IPS DF 6.9 (cell line): ENCODE data around the gene HOXB5.

ENCODE experiments used
- DNase-seq: peaks from one replicate; pipeline ENCODE4 v3.0.0-alpha.2; 2013; ENCODE audit warnings: low read depth, low spot score
- H3K27ac ChIP-seq: one replicate; pipeline ENCODE4 v1.5.1; 2013; ENCODE audit warnings: low read length, control low read depth
- H3K27me3 ChIP-seq: 2 replicates; pipeline ENCODE4 v1.6.1; 2013; ENCODE audit warnings: mild to moderate bottlenecking, low read length; ENCODE audit not compliant: control insufficient read depth, insufficient read depth
- H3K36me3 ChIP-seq: 2 replicates; pipeline ENCODE4 v1.6.1; 2013; ENCODE audit warnings: low read length; ENCODE audit not compliant: control insufficient read depth, insufficient read depth
- H3K4me1 ChIP-seq: 2 replicates; pipeline ENCODE4 v1.6.1; 2013; ENCODE audit warnings: low read length; ENCODE audit not compliant: control insufficient read depth, insufficient read depth
- H3K4me3 ChIP-seq: 2 replicates; pipeline ENCODE4 v1.5.1; 2013; ENCODE audit warnings: mild to moderate bottlenecking, low read length
- H3K9me3 ChIP-seq: 2 replicates; pipeline ENCODE4 v1.6.1; 2013; ENCODE audit warnings: low read length, inconsistent platforms; ENCODE audit not compliant: control insufficient read depth, insufficient read depth
- WGBS: extraction: QIAGEN DNeasy Blood & Tissue Kit; methylation state at CpG from one replicate; pipeline ENCODE4 v1.1.7; 2013; ENCODE audit warnings: mixed read lengths, missing lambda C conversion rate; ENCODE audit not compliant: insufficient read length, insufficient coverage; 5-methylcytosine and 5-hydroxymethylcytosine counted together

The HOXB5 gene

DNA sequence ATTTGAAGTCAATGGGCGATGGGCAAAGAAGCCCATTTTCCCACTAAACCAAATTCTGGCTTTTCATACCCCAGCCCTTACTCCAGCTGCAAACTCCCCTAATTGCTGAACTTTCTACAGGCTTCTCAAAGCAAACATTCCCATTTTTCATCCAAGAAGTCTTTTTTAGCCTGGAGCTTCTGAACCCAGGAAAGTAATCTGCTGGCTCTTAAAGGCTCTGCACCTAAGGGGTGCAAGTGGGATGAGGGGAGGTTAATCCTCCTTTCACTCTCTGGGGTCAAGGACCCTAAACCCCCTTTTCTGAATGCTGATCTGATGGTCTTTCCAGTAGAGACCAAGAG lies 14.9 kb upstream of the HOXB5 start:
- no CpG with 5 or more reads among the region's 1 CpG for whole genome bisulfite sequencing
- H3K27me3 ChIP-seq, result peaks cover 95% of the 10 kb centered on the region
- no peaks in the 10 kb centered on the region for H3K9me3 ChIP-seq
- no peak for DNase-seq
- H3K4me1 ChIP-seq, result peaks cover 4% of the 10 kb centered on the region; the same call in 1 of the 2 replicates
- no peak overlapping the region for H3K4me3 ChIP-seq
- H3K27ac ChIP-seq, result no peak overlapping the region
- no peaks in the 10 kb centered on the region for H3K36me3 ChIP-seq

DNA sequence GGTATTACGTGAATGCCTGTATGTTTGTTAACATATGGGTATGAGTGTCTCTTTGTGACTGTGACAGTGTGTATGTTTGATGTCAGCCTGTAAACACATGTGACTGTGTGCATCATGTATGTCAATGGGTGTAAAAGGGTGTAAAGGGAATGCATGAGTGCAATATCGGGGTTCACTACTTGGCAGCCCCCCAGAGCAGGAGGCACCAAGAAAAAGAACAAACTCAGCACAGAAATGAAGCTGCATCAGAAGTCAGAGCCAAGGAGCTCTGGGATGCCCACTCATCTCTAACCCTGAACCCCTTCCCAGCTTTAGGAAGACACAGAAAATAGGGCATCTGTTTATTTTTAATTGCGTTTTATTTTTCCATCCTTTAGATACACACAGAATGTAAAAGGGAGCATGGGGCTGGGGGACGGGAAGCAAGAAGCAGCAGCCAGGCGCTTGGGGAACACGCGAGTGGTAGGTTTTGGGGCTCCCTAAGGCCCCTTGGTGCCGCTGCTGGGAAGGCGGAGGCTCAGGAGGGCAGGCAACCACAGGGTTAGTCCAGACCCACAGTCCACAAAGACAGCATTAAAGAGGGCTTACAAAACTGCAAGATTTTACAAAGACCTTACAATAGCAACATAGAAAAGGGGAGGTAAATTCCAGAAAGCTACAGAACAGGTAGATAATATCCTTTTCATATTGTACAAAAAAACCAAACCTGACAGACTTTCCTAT lies 13.5 kb upstream of the HOXB5 start:
- Histone ChIP-seq H3K27ac (no peak overlapping the region), H3K27me3 (peaks cover 97% of the 10 kb centered on the region), H3K4me1 (peaks cover 3% of the 10 kb centered on the region; the same call in 1 of the 2 replicates), H3K9me3 (no peaks in the 10 kb centered on the region), H3K4me3 (no peak overlapping the region), H3K36me3 (no peaks in the 10 kb centered on the region)
- DNase-seq, result no peak
- WGBS, result no CpG with 5 or more reads among the region's 9 CpGs

DNA sequence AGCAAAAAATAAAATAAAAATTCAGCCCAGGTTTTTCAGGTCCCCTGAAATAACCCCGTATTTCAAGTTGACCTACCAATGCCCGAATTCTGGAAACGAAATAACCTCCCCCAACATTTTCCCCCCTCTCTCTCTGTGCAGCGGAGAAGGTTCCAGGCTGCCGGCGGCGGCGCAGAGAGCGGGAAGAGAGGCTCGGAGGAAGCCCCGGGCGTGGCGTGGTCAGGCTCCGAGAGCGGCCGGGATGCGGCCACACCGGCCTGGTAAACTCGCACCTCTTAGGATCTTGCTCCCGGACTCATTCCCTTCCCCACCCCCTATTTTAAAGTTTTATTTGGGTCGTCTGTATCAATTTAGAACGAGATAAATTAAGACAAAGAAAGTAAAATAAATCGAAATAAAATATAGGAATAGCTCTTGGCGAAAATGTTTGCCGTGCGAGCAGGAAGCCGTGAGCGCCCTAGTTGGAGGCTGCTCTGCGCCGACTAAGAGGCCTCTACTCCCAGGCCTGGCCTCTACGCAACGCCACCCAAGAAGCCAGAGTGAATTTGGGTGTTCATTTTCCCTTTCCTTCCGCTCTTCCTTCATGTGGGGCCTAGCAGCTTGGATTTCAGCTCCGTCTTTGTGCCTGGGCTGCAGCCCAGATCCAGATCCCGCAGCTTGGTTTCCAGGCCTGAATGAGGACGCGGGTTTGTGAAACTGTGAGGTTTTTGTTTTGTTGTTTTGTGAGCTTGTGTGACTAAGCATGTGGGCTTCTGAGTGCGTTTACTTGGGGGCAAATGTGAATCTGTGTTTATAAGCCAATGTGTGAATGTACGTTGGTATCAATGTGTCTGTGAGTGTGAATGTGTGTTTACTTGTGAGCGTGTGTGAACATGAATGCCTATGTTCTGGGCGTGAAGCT lies 12.7 kb upstream of the HOXB5 start:
- peaks cover 3% of the 10 kb centered on the region; the same call in 1 of the 2 replicates for H3K4me1 ChIP-seq
- H3K27me3 ChIP-seq, result peaks cover 97% of the 10 kb centered on the region
- H3K4me3 ChIP-seq, result no peak overlapping the region
- H3K36me3 ChIP-seq, result no peaks in the 10 kb centered on the region
- H3K9me3 ChIP-seq, result no peaks in the 10 kb centered on the region
- no peak for DNase-seq
- no peak overlapping the region for H3K27ac ChIP-seq
- WGBS, result no CpG with 5 or more reads among the region's 41 CpGs

DNA sequence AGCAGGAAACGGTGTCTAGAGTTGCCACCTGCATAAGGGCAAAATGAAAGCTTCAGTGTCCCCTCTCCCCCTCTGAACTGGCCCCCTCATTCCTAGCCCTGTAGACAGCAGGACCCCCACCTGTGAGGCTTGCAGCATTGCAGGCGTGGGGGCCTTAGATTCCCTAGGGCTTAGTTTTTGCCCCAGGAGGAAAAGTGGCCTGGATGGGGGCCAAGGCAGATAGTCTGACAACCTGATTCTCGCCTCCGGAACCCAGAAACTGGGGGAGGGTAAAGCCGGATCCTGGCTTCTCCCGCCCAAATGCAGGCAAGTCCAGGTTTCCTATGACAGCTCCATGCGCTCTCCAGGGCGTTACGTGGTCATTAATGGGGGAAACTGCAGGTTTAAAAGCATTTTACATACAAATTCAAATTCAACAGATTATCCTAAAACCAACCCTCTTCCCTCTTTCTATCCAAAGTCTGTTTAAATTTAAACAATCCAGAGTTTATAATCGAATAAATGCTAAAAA lies 11.9 kb upstream of the HOXB5 start:
- DNase-seq, result no peak
- H3K4me3 ChIP-seq, result no peak overlapping the region
- H3K9me3 ChIP-seq, result no peaks in the 10 kb centered on the region
- peaks cover 97% of the 10 kb centered on the region for H3K27me3 ChIP-seq
- no peaks in the 10 kb centered on the region for H3K36me3 ChIP-seq
- 100% methylated on average over 1 of the region's 10 CpGs for WGBS
- peaks cover 2% of the 10 kb centered on the region; the same call in 1 of the 2 replicates for H3K4me1 ChIP-seq
- H3K27ac ChIP-seq, result no peak overlapping the region

DNA sequence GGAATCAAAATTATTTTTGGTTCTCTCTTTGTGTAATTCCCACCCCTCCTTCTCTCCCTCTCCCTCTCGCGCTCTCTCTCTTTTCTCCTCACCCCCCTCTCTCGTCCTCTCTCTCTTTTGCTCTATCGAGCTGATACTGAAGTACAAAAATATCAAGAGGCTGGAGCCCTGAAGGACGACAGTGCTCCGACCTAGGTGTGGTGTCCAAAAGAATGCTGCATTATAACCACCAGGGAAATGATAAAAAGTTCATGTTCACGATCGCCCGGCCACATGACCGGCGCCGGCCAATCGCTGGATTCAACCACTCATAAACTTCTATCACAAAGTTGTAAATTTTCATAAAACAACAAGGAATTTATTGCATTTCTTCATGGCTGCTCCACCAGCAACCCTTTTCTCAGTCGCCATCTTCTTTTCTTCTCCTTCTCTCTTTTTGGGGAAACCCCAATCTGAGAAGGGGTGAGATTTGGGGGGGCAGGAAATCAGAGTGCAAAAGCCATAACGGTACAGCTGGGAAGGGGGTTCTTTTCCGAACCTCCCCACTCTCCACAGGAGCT lies 11.3 kb upstream of the HOXB5 start, which contains the start of gene HOXB6:
Gene HOXB6, minus strand, starts transcription at position 217 of the 560 bp plus-strand sequence. CDS start 6,836 bp downstream, outside the sequence.
- no CpG with 5 or more reads among the region's 16 CpGs for WGBS
- Histone ChIP-seq H3K4me3 (no peak within 1 kb of the TSS), H3K27ac (no peak within 1 kb of the TSS), H3K36me3 (no peaks in the 10 kb centered on the region), H3K27me3 (peaks cover 98% of the 10 kb centered on the region), H3K9me3 (no peaks in the 10 kb centered on the region), H3K4me1 (no peaks in the 10 kb centered on the region; the same call in 1 of the 2 replicates)
- DNase-seq, result no peak

DNA sequence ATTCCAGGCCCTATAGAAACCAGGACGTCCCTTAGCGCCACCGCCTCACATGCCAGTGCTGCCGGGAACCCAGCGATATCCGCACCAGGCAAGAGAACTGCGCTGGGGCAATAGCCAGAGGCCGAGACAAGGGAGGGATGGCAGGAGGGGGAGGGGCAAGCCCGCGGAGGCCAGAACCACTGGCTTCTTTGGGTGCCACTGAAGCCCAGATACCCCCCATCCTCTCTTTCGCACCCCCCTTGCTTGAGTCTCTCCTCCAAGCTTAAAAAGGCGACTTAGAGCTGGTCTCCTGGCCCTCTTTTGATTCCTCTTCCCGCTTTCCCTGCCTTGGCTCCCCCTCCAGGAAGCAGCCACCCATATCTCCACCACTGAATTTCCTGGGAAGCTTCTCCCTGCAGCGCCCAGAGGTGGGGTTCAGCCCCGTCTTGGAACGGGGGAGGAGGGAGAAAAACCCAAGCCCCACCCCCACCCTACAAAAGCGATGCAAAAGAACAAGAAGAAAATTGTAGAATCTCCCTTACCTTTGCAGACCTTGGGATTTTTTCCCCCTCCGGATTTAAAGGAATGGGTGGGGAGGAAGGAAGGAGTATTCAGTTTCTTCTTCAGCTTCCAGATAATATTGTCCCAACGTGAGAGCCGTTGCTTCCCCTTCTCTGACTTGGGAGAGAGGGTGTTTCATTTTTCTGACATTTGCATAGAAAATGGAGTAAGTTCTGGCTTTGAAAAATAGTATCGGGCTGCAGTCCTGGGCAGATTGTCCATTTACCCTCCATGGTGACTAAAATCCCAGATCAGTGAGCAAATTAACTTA lies 10.6 kb upstream of the HOXB5 start:
- no peak overlapping the region for H3K4me3 ChIP-seq
- peaks cover 98% of the 10 kb centered on the region for H3K27me3 ChIP-seq
- WGBS, result no CpG with 5 or more reads among the region's 21 CpGs
- no peaks in the 10 kb centered on the region; the same call in 1 of the 2 replicates for H3K4me1 ChIP-seq
- no peaks in the 10 kb centered on the region for H3K36me3 ChIP-seq
- H3K27ac ChIP-seq, result no peak overlapping the region
- no peaks in the 10 kb centered on the region for H3K9me3 ChIP-seq
- DNase-seq, result no peak

DNA sequence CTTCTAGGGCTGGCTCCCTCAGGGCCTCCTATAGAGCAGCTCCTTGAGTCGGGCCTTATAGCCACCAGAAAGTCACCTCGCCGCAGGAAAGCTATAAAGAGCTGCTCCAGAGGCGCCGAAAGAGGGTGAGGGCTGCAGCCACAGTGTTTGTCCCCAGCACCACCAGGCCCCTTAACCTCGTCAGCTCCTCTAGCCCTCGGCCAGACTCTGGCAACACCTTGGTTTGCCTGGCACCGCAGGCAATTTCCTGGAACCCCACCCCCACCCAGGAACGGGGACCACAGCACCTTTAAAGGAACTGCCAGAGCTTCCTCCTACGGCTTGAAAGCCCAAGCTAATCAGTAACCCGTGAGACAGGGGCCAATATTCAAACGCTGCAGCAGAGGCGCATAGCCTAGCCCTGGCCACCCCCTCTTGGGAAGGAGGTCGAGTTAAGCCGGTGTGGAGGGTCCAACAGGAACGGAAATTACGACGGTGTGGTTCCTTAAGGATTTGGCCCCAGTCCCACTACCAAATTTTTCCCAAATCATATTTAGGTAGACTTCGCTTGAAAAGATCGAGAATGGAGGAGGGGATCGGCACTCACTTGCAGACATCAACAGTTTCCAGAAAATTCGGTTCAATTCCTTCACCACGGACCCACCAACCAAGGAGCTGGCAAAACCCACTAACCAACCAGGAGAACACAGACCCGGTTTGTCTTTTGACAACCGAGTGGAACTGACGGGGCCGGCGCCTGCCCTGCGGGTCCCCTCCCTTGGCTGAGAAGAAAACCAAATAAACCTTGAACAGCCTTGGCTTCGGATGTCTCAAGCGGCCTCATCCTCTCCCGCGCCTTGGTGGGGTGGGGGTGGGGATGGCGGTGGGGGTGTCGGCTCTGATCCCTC lies 8.2 kb upstream of the HOXB5 start:
- Histone ChIP-seq H3K36me3 (no peaks in the 10 kb centered on the region), H3K4me1 (no peaks in the 10 kb centered on the region; the same call in 1 of the 2 replicates), H3K9me3 (no peaks in the 10 kb centered on the region), H3K27me3 (peaks cover 100% of the 10 kb centered on the region), H3K4me3 (no peak overlapping the region), H3K27ac (no peak overlapping the region)
- WGBS, result no CpG with 5 or more reads among the region's 35 CpGs
- DNase-seq, result no peak

DNA sequence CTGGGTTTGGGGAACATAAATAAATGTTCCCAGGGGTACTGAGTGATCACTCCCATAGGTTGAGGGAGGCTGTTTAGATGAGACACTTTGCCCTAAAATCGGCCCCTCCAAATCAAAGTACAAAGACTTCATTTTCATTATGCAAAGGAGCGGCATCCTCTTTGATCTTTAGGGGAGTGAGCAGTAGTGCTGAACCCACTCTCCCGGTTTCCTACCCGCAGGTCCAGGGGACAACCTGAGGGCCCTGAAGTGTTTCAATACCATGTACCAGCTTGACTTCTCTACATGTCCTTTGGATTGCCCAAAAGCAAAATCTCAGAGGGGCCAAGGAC lies 7.6 kb upstream of the HOXB5 start:
- H3K4me3 ChIP-seq, result no peak overlapping the region
- WGBS, result no CpG with 5 or more reads among the region's 4 CpGs

More for the DNA sequence above, 7.6 kb upstream of the HOXB5 start:
- H3K36me3 ChIP-seq, result no peaks in the 10 kb centered on the region
- DNase-seq, result no peak
- H3K9me3 ChIP-seq, result no peaks in the 10 kb centered on the region
- peaks cover 100% of the 10 kb centered on the region for H3K27me3 ChIP-seq
- peaks cover 2% of the 10 kb centered on the region; the same call in 1 of the 2 replicates for H3K4me1 ChIP-seq
- no peak overlapping the region for H3K27ac ChIP-seq
